ENCODE data around the gene DIAPH1. TPM values are rescaled to one million over a fixed set of nuclear protein-coding genes. Genes with fewer than 3 reads are reported as not detected.

Gene DIAPH1
- 16.0 and 23.2 TPM in 2 replicates for total RNA-seq (ENCODE audit: low replicate concordance)

DNA sequence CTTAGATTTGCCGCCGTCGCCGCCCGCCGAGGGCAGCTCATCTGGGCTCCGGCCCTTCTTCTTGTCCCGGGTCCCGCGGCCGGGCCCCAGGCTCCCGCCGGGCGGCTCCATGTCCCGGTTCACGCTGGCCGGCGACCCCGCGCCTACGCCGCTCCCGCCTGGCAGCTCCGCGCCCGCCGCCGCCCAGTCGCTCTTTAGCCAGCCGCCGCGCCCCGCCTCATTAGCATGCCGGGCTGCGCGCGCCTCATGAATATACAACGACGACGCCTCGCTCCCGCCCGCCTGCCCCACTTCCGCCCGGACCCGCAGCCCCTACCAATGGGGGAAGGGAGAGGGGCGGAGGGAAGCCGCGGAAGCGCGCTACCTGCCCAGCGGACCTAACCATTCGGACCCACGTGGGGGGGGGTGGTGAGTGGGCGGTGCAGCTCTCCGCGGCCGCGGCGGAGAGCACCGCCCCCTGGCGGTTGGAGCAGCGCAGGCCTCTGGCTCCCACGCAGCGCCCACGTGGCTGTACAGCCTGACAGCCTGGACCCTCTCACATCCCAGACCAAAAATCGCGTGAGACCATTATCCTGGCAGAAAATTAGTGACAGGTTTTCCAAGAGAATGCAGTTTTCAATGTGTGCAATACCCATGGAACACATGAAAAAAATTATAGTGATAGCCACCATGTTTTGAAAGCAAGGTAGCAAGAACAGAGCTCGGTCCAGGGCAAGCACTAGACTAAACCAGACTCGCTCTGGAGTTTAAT lies at the start of gene DIAPH1:
Gene DIAPH1 (minus strand): TSS at position 197 of the 751 bp plus-strand sequence. CDS start 86 bp downstream, at position 111.

GRCh38 chr5:141650851-141651727 lies 32.3 kb upstream of the DIAPH1 start, which contains the start of gene FCHSD1:
FCHSD1 (minus strand) TSS chr5:141651418; CDS start chr5:141651368, 50 bp downstream.

GRCh38 chr5:141636413-141637122 lies 17.8 kb upstream of the DIAPH1 start, which contains the start of the genes HDAC3 and RELL2:
HDAC3 (minus strand) TSS chr5:141636849; CDS start chr5:141636790, 59 bp downstream.
RELL2 (plus strand) TSS chr5:141636997; CDS start chr5:141638226, 1,229 bp downstream.

GRCh38 chr5:141488591-141489561 lies 129.9 kb downstream of the DIAPH1 start, which contains the start of gene PCDHGC5:
PCDHGC5 (plus strand) TSS chr5:141489081; CDS start chr5:141489241, 160 bp downstream.

DNA sequence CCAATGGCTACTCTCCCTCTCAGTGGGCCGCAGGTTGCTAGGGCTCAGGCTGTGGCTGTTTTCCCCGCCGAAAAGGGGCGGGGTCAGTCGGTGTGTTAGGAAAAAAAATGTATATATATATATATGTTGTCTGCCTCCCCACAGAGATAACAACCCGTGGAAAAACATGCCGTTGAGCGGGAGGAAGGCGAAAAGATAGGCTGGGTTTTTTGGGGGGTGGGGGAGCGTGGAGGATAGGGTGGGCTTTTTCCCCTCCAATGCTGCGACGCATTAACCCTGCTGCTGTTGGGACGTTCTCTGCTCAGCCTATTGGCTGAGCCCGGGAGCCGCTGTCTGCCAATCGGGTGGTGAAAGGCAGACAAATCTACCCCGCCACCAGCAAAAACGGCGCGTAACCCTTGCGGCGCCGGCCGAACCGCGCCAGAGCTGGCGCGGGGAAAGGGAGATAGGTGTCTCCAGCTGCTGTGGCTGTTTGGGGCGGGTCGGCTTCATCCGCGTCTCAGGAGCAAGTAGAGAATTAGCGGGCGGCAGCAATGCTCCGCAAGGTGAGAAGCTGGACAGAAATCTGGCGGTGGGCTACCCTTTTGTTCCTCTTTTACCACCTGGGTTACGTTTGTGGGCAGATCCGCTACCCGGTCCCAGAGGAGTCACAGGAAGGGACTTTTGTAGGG lies 134.0 kb downstream of the DIAPH1 start, which contains the start of gene PCDHGC4:
Gene PCDHGC4 (plus strand): TSS at position 390 of the 671 bp plus-strand sequence. CDS start 144 bp downstream, at position 534.

DNA sequence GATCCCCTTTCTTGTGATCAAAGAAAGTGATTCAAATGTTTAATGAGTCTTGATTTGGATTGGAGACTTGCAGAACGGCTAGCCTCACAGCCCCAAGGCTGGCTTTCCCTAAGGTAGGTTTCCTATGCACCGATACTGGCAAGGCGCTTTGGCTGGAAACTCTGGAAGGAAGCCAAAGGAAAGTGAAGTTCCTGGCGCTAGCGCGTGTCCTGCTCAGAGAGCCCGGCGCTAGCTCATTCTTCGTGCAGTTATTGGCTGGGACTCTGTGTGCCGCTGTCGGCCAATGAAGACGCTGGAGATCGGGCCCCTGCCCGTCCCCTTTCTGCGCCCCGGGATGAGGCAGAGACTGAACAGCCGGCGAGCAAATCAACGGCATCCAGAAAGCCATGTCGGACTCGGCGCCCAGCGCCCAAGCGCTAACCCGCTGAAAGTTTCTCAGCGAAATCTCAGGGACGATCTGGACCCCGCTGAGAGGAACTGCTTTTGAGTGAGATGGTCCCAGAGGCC lies 143.1 kb downstream of the DIAPH1 start, which contains the start of gene PCDHGC3:
Gene PCDHGC3 (plus strand): TSS at position 342 of the 507 bp plus-strand sequence. CDS start 151 bp downstream, at position 493.

Other genes with a start within 250 kb of the DIAPH1 start
- gene PCDHGB3, start 248.8 kb downstream of the DIAPH1 start, total RNA-seq (ENCODE audit: low replicate concordance): 3.5 and 5.6 TPM in 2 replicates
- gene PCDHGA6, start 245.1 kb downstream of the DIAPH1 start, total RNA-seq (ENCODE audit: low replicate concordance): 2.2 and 2.3 TPM in 2 replicates
- 2.3 and 2.8 TPM in 2 replicates for gene PCDHGA7, start 236.3 kb downstream of the DIAPH1 start, total RNA-seq (ENCODE audit: low replicate concordance)
- 22.8 and 23.2 TPM in 2 replicates for gene PCDHGB4, start 231.3 kb downstream of the DIAPH1 start, total RNA-seq (ENCODE audit: low replicate concordance)
- 2.0 and 4.0 TPM in 2 replicates for gene PCDHGA8, start 226.4 kb downstream of the DIAPH1 start, total RNA-seq (ENCODE audit: low replicate concordance)
- 11.5 and 16.9 TPM in 2 replicates for gene PCDHGB5, start 221.1 kb downstream of the DIAPH1 start, total RNA-seq (ENCODE audit: low replicate concordance)
- gene PCDHGA9, start 216.2 kb downstream of the DIAPH1 start, total RNA-seq (ENCODE audit: low replicate concordance): 1.7 and 2.8 TPM in 2 replicates
- 1.9 and 3.5 TPM in 2 replicates for gene PCDHGB6, start 211.0 kb downstream of the DIAPH1 start, total RNA-seq (ENCODE audit: low replicate concordance)
- gene PCDHGA10, start 206.0 kb downstream of the DIAPH1 start, total RNA-seq (ENCODE audit: low replicate concordance): 2.6 and 4.2 TPM in 2 replicates
- gene PCDHGB7, start 201.3 kb downstream of the DIAPH1 start, total RNA-seq (ENCODE audit: low replicate concordance): 6.7 and 7.3 TPM in 2 replicates
- 4.7 and 7.1 TPM in 2 replicates for gene PCDHGA11, start 197.9 kb downstream of the DIAPH1 start, total RNA-seq (ENCODE audit: low replicate concordance)
- gene PCDHGA12, start 188.5 kb downstream of the DIAPH1 start, total RNA-seq (ENCODE audit: low replicate concordance): 5.8 and 9.9 TPM in 2 replicates
- 29.7 and 39.8 TPM in 2 replicates for gene PCDHGC3, start 143.0 kb downstream of the DIAPH1 start, total RNA-seq (ENCODE audit: low replicate concordance)
- gene PCDHGC4, start 134.0 kb downstream of the DIAPH1 start, total RNA-seq (ENCODE audit: low replicate concordance): 0.90 and 2.5 TPM in 2 replicates
- gene PCDHGC5, start 129.9 kb downstream of the DIAPH1 start, total RNA-seq (ENCODE audit: low replicate concordance): 1.4 and 1.8 TPM in 2 replicates
- gene HDAC3, start 17.8 kb upstream of the DIAPH1 start, total RNA-seq (ENCODE audit: low replicate concordance): 55.3 and 60.4 TPM in 2 replicates
- 1.9 and 3.6 TPM in 2 replicates for gene RELL2, start 18.0 kb upstream of the DIAPH1 start, total RNA-seq (ENCODE audit: low replicate concordance)
- 23.0 and 24.2 TPM in 2 replicates for gene FCHSD1, start 32.4 kb upstream of the DIAPH1 start, total RNA-seq (ENCODE audit: low replicate concordance)
- 0.94 and 14.1 TPM in 2 replicates for gene ARAP3, start 63.2 kb upstream of the DIAPH1 start, total RNA-seq (ENCODE audit: low replicate concordance)